ENCODE data around the gene FXYD3. TPM values are rescaled to one million over a fixed set of nuclear protein-coding genes. Genes with fewer than 3 reads are reported as not detected.

Gene FXYD3
- polyA plus RNA-seq, 1 donor from 2014 or later, result not detected

- H3K9me2 ChIP-seq (ENCODE audit: insufficient read depth, low read length), result no peaks in the 10 kb centered on the region
- H3K27me3 ChIP-seq (ENCODE audit: insufficient read depth, low read depth, low read length), result no peaks in the 10 kb centered on the region
- H3K27ac ChIP-seq (ENCODE audit: low read length), result no peak overlapping the region
- H3K79me2 ChIP-seq (replicated peaks; ENCODE audit: insufficient read depth, low read length), result no peaks in the 10 kb centered on the region
- no peak overlapping the region for H3K4me3 ChIP-seq (ENCODE audit: low read length)
- H3K4me2 ChIP-seq (ENCODE audit: low read length), result no peak overlapping the region
- H3K9me3 ChIP-seq (ENCODE audit: low read length), result no peaks in the 10 kb centered on the region
- H3K9ac ChIP-seq (ENCODE audit: low read length), result no peak overlapping the region
- H4K20me1 ChIP-seq (ENCODE audit: insufficient read depth), result no peaks in the 10 kb centered on the region
- H2AFZ ChIP-seq (ENCODE audit: low read depth, low read length), result no peak overlapping the region
- H3F3A ChIP-seq (ENCODE audit: insufficient read depth, low read length, poor library complexity, severe bottlenecking), result no peaks in the 10 kb centered on the region
- TF ChIP-seq CTCF (IDR thresholded peaks at IDR 0.05; ENCODE audit: poor library complexity, severe bottlenecking) (no peak), RAD21 (conservative IDR thresholded peaks at IDR 0.05) (no peak), POLR2AphosphoS5 (IDR thresholded peaks at IDR 0.05) (no peak), EZH2 (IDR thresholded peaks at IDR 0.05; ENCODE audit: borderline replicate concordance, insufficient read depth, low read length, poor library complexity, severe bottlenecking) (no peak), EP300 (conservative IDR thresholded peaks at IDR 0.05; ENCODE audit: poor library complexity, severe bottlenecking) (no peak), MXI1 (conservative IDR thresholded peaks at IDR 0.05; ENCODE audit: poor library complexity, severe bottlenecking) (no peak), TAF1 (IDR thresholded peaks at IDR 0.05; ENCODE audit: low read depth) (no peak), REST (IDR thresholded peaks at IDR 0.05; ENCODE audit: borderline replicate concordance) (no peak), SMC3 (conservative IDR thresholded peaks at IDR 0.05; ENCODE audit: poor library complexity) (no peak)
- H3K36me3 ChIP-seq (ENCODE audit: insufficient read depth, low read length), result no peaks in the 10 kb centered on the region
Observed at GRCh38 chr19:35074426-35075201, 41.0 kb upstream of the FXYD3 start.

GRCh38 chr19:35075202-35076025 lies 40.2 kb upstream of the FXYD3 start:
- no peaks in the 10 kb centered on the region for H3K27me3 ChIP-seq (ENCODE audit: insufficient read depth, low read depth, low read length)
- no peaks in the 10 kb centered on the region for H3F3A ChIP-seq (ENCODE audit: insufficient read depth, low read length, poor library complexity, severe bottlenecking)
- H3K79me2 ChIP-seq (replicated peaks; ENCODE audit: insufficient read depth, low read length), result no peaks in the 10 kb centered on the region
- H2AFZ ChIP-seq (ENCODE audit: low read depth, low read length), result no peak overlapping the region
- no peaks in the 10 kb centered on the region for H3K36me3 ChIP-seq (ENCODE audit: insufficient read depth, low read length)
- H3K4me2 ChIP-seq (ENCODE audit: low read length), result no peak overlapping the region
- H3K9me2 ChIP-seq (ENCODE audit: insufficient read depth, low read length), result no peaks in the 10 kb centered on the region
- no peak overlapping the region for H3K27ac ChIP-seq (ENCODE audit: low read length)
- no peak overlapping the region for H3K4me3 ChIP-seq (ENCODE audit: low read length)
- no peak overlapping the region for H3K9ac ChIP-seq (ENCODE audit: low read length)
- no peak for TF ChIP-seq MXI1 (conservative IDR thresholded peaks at IDR 0.05; ENCODE audit: poor library complexity, severe bottlenecking)
- TF ChIP-seq EP300 (conservative IDR thresholded peaks at IDR 0.05; ENCODE audit: poor library complexity, severe bottlenecking), result no peak
- no peak for TF ChIP-seq POLR2AphosphoS5 (IDR thresholded peaks at IDR 0.05)
- TF ChIP-seq EZH2 (IDR thresholded peaks at IDR 0.05; ENCODE audit: borderline replicate concordance, insufficient read depth, low read length, poor library complexity, severe bottlenecking), result no peak
- TF ChIP-seq TAF1 (IDR thresholded peaks at IDR 0.05; ENCODE audit: low read depth), result no peak
- TF ChIP-seq RAD21 (conservative IDR thresholded peaks at IDR 0.05), result no peak
- TF ChIP-seq REST (IDR thresholded peaks at IDR 0.05; ENCODE audit: borderline replicate concordance), result no peak
- no peak for TF ChIP-seq CTCF (IDR thresholded peaks at IDR 0.05; ENCODE audit: poor library complexity, severe bottlenecking)
- no peak for TF ChIP-seq SMC3 (conservative IDR thresholded peaks at IDR 0.05; ENCODE audit: poor library complexity)
- no peaks in the 10 kb centered on the region for H4K20me1 ChIP-seq (ENCODE audit: insufficient read depth)
- H3K9me3 ChIP-seq (ENCODE audit: low read length), result no peaks in the 10 kb centered on the region
